SK-N-SH (cell line): Measurements from ENCODE around the gene STARD10.

ENCODE experiments used
- CTCF ChIP-seq: fragments of 200-600 bp; sonication (generic); IDR thresholded peaks from 2 replicates; pipeline ENCODE4 v1.6.1; 2017; ENCODE audit warnings: antibody characterized with exemption, mild to moderate bottlenecking, moderate library complexity
- USF2 ChIP-seq: fragments of 150-350 bp; IDR thresholded peaks from 2 replicates; pipeline ENCODE4 v1.6.1; 2017; ENCODE audit warnings: antibody characterized with exemption, low read length, low read depth, borderline replicate concordance
- YY1 ChIP-seq: IDR thresholded peaks from 2 replicates; pipeline ENCODE4 v1.4.0; 2012; ENCODE audit warnings: low read depth, mild to moderate bottlenecking

- no peak for TF ChIP-seq CTCF
- TF ChIP-seq YY1 = no peak
- TF ChIP-seq USF2 = no peak
Observed at GRCh38 chr11:72763823-72764222, 30.0 kb downstream of the STARD10 start.
